ENCODE data around the gene ELFN1.

- no peak for TF ChIP-seq CTCF (IDR thresholded peaks at IDR 0.05)
- no peak for TF ChIP-seq POLR2A (IDR thresholded peaks at IDR 0.05)
Observed at GRCh38 chr7:1745576-1746490, 75.8 kb downstream of the ELFN1 start.

Data from body of pancreas (tissue), 4 donors.